Measurements from ENCODE around the gene PREP. TPM values are rescaled to one million over a fixed set of nuclear protein-coding genes. Genes with fewer than 3 reads are reported as not detected.

Gene PREP
- total and polyA plus RNA-seq, 2 of the 8 experiments (the other 6 are each of a cell fraction or from before 2014, with no cell fraction given), result 26.8 to 70.0 TPM

GRCh38 chr6:105280033-105280432 is 122.8 kb downstream of the PREP start:
- Histone ChIP-seq H4K20me1 (replicated peaks in 1 of 2; ENCODE audit: control insufficient read depth in 1 of 2, insufficient read depth in 2 of 2, low read length in 2 of 2) (no peaks in the 10 kb centered on the region), H2BK5ac (ENCODE audit: low read depth, low read length) (no peak overlapping the region), H3K9ac (replicated peaks in 1 of 4; ENCODE audit: extremely low read depth in 1 of 4, low read depth in 3 of 4, low read length in 3 of 4) (no peak overlapping the region), H3K79me1 (ENCODE audit: low read depth, low read length) (no peaks in the 10 kb centered on the region), H3K9me3 (ENCODE audit: insufficient read depth in 2 of 2, low read depth in 1 of 2, low read length in 1 of 2) (no peaks in the 10 kb centered on the region), H3K4ac (replicated peaks; ENCODE audit: insufficient read length, low read depth, low read length) (no peak overlapping the region), H3K36me3 (ENCODE audit: control insufficient read depth in 2 of 4, insufficient read depth in 4 of 4, low read length in 3 of 4) (peaks cover 2 to 24% (median 15%) of the 10 kb centered on the region in 4 experiments; a peak in 6 of 8 replicates), H3K56ac (replicated peaks; ENCODE audit: insufficient read length, low read depth, low read length) (no peak overlapping the region), H3K27ac (ENCODE audit: low read depth, low read length) (no peak overlapping the region), H3K4me1 (replicated peaks in 1 of 4; ENCODE audit: control insufficient read depth in 3 of 4, insufficient read depth in 4 of 4, low read length in 3 of 4) (no peaks in the 10 kb centered on the region), H3K18ac (ENCODE audit: extremely low read depth, low read length) (no peak overlapping the region), H3K27me3 (replicated peaks in 1 of 4; ENCODE audit: control insufficient read depth in 3 of 4, extremely low read depth in 1 of 4, insufficient read depth in 3 of 4, low read length in 3 of 4) (no peaks in the 10 kb centered on the region), H2BK15ac (ENCODE audit: low read length) (no peak overlapping the region), H3K79me2 (ENCODE audit: control insufficient read depth in 1 of 2, insufficient read depth in 2 of 2, low read length in 2 of 2) (no peaks in the 10 kb centered on the region), H3K4me2 (ENCODE audit: insufficient read depth in 1 of 2, low read depth in 2 of 2, low read length in 2 of 2) (no peak overlapping the region), H3K4me3 (ENCODE audit: extremely low read depth in 1 of 4, insufficient read depth in 2 of 4, low read depth in 3 of 4, low read length in 4 of 4) (no peak overlapping the region), H2BK20ac (ENCODE audit: low read length) (no peak overlapping the region), H4K8ac (ENCODE audit: extremely low read depth, insufficient read depth, low read length) (0 out of 2 replicates have a peak overlapping the region, but pooled peaks have one; percentile 57), H2BK12ac (ENCODE audit: low read depth, low read length) (no peak overlapping the region), H3K23ac (ENCODE audit: insufficient read length) (no peak overlapping the region), H3K14ac (ENCODE audit: insufficient read length) (no peak overlapping the region), H3K23me2 (ENCODE audit: low read depth, low read length) (no peaks in the 10 kb centered on the region), H2AK5ac (ENCODE audit: low read depth, low read length) (no peak overlapping the region), H2AFZ (ENCODE audit: low read length) (no peak overlapping the region), H4K91ac (replicated peaks; ENCODE audit: insufficient read length, low read length) (no peak overlapping the region), H4K5ac (ENCODE audit: insufficient read length, low read depth, low read length) (no peak overlapping the region), H2BK120ac (replicated peaks; ENCODE audit: low read depth, low read length) (no peak overlapping the region)
- no peak for FAIRE-seq
- DNase-seq (ENCODE audit: low read depth in 1 of 2, low spot score in 2 of 2), result no peak
- POLR2A ChIA-PET (ENCODE audit: partially characterized antibody), result no interaction called here
- no peak for TF ChIP-seq SRF (IDR thresholded peaks at IDR 0.05; ENCODE audit: low read depth, low read length)
- CTCF ChIA-PET (ENCODE audit: partially characterized antibody), result interaction anchor here (1.2 to 1.8 kb wide), 2 partner anchors 8 to 36 kb away, joined by 4 to 6 read pairs; no protein-coding TSS in a partner anchor
- WGBS, 2 experiments (ENCODE audit: extremely low coverage in 1 of 2, insufficient coverage in 1 of 2, insufficient read length in 1 of 2, insufficient replicate concordance in 2 of 2, low coverage in 1 of 2, low lambda C conversion rate in 2 of 2, missing lambda C conversion rate in 1 of 2), result 94% methylated on average over 7 of the region's 7 CpGs; no CpG with 5 or more reads in 1 of the 2 experiments

All from H1 (cell line).